ENCODE measurements around the gene TSPAN16. TPM values are rescaled to one million over a fixed set of nuclear protein-coding genes. Genes with fewer than 3 reads are reported as not detected.

TSPAN16 gene
- total RNA-seq, 1 donor from 2014 or later = not detected

GRCh38 chr19:11278670-11279069, 17.3 kb upstream of the TSPAN16 start:
- no peak overlapping the region for H3K27ac Mint-ChIP-seq (ENCODE audit: unreplicated experiment)
- peaks cover 5% of the 10 kb centered on the region for H3K27me3 Mint-ChIP-seq (ENCODE audit: unreplicated experiment)

GRCh38 chr19:11279505-11280236, 16.3 kb upstream of the TSPAN16 start:
- H3K27me3 Mint-ChIP-seq (ENCODE audit: unreplicated experiment) = peaks cover 5% of the 10 kb centered on the region
- peaks cover 20% of the 10 kb centered on the region for H3K4me1 Mint-ChIP-seq (ENCODE audit: unreplicated experiment)
- no peak overlapping the region for H3K27ac Mint-ChIP-seq (ENCODE audit: unreplicated experiment)
- no peaks in the 10 kb centered on the region for H3K36me3 Mint-ChIP-seq (ENCODE audit: unreplicated experiment)
- DNase-seq (ENCODE audit: extremely low spot score, unreplicated experiment) = no peak
- H3K9me3 Mint-ChIP-seq (ENCODE audit: unreplicated experiment) = no peaks in the 10 kb centered on the region
- TF ChIP-seq CTCF (IDR thresholded peaks at IDR 0.05) = no peak
- no peak overlapping the region for H3K4me3 Mint-ChIP-seq (ENCODE audit: unreplicated experiment)

More at GRCh38 chr19:11278670-11279069, 17.3 kb upstream of the TSPAN16 start:
- no peak for DNase-seq (ENCODE audit: extremely low spot score, unreplicated experiment)
- H3K4me1 Mint-ChIP-seq (ENCODE audit: unreplicated experiment) = peaks cover 13% of the 10 kb centered on the region
- H3K9me3 Mint-ChIP-seq (ENCODE audit: unreplicated experiment) = no peaks in the 10 kb centered on the region
- TF ChIP-seq CTCF (IDR thresholded peaks at IDR 0.05) = no peak
- H3K36me3 Mint-ChIP-seq (ENCODE audit: unreplicated experiment) = no peaks in the 10 kb centered on the region
- H3K4me3 Mint-ChIP-seq (ENCODE audit: unreplicated experiment) = no peak overlapping the region

GRCh38 chr19:11281356-11282049, 14.5 kb upstream of the TSPAN16 start:
- Mint-ChIP-seq H3K9me3 (ENCODE audit: unreplicated experiment) (no peaks in the 10 kb centered on the region), H3K36me3 (ENCODE audit: unreplicated experiment) (no peaks in the 10 kb centered on the region), H3K4me1 (ENCODE audit: unreplicated experiment) (peaks cover 25% of the 10 kb centered on the region), H3K27ac (ENCODE audit: unreplicated experiment) (peak overlapping the region; percentile 1), H3K27me3 (ENCODE audit: unreplicated experiment) (peaks cover 5% of the 10 kb centered on the region), H3K4me3 (ENCODE audit: unreplicated experiment) (no peak overlapping the region)
- TF ChIP-seq CTCF (IDR thresholded peaks at IDR 0.05) = no peak
- DNase-seq (ENCODE audit: extremely low spot score, unreplicated experiment) = no peak

GRCh38 chr19:11284515-11284914, 11.4 kb upstream of the TSPAN16 start:
- no peak for TF ChIP-seq CTCF (IDR thresholded peaks at IDR 0.05)
- H3K27me3 Mint-ChIP-seq (ENCODE audit: unreplicated experiment) = peaks cover 2% of the 10 kb centered on the region
- peak overlapping the region; percentile 72 for H3K27ac Mint-ChIP-seq (ENCODE audit: unreplicated experiment)
- DNase-seq (ENCODE audit: extremely low spot score, unreplicated experiment) = no peak
- peaks cover 32% of the 10 kb centered on the region for H3K4me1 Mint-ChIP-seq (ENCODE audit: unreplicated experiment)
- H3K9me3 Mint-ChIP-seq (ENCODE audit: unreplicated experiment) = no peaks in the 10 kb centered on the region
- no peaks in the 10 kb centered on the region for H3K36me3 Mint-ChIP-seq (ENCODE audit: unreplicated experiment)
- H3K4me3 Mint-ChIP-seq (ENCODE audit: unreplicated experiment) = no peak overlapping the region

- DNase-seq (ENCODE audit: extremely low spot score, unreplicated experiment) = no peak
- no peaks in the 10 kb centered on the region for H3K36me3 Mint-ChIP-seq (ENCODE audit: unreplicated experiment)
- no peak overlapping the region for H3K4me3 Mint-ChIP-seq (ENCODE audit: unreplicated experiment)
- peak; percentile 53 for TF ChIP-seq CTCF (IDR thresholded peaks at IDR 0.05)
- H3K27ac Mint-ChIP-seq (ENCODE audit: unreplicated experiment) = peak overlapping the region; percentile 58
- no peaks in the 10 kb centered on the region for H3K27me3 Mint-ChIP-seq (ENCODE audit: unreplicated experiment)
- H3K9me3 Mint-ChIP-seq (ENCODE audit: unreplicated experiment) = no peaks in the 10 kb centered on the region
- H3K4me1 Mint-ChIP-seq (ENCODE audit: unreplicated experiment) = peaks cover 30% of the 10 kb centered on the region
Measured at GRCh38 chr19:11286312-11286974, 9.5 kb upstream of the TSPAN16 start.

All from osteocyte (in vitro differentiated cells).